ENCODE measurements around the gene UST. TPM values are rescaled to one million over a fixed set of nuclear protein-coding genes. Genes with fewer than 3 reads are reported as not detected.

Gene UST
- total and polyA plus RNA-seq, 2 of the 8 experiments (the other 6 are each of a cell fraction or from before 2014, with no cell fraction given), result 13.5 to 34.5 TPM

DNA sequence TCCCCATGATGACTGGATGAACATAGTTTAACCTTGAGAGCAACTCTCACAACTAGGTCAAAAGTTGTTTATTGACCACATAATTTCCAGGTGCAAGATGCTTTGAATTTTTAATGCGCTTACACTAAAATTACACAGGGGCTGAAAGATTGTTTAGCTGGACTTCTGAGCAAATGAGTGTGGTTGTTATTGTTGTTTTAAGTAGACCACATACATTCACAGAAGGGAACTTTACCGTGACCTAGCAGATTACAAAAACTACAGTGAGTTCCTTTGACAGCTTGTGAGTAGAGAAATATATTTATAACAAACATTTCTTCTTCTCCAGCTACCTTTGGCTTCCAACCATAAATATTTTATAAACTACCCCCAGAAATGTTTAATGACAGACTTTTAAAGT lies 178.9 kb downstream of the UST start:
- H3K79me1 ChIP-seq (ENCODE audit: low read depth, low read length), result peaks cover 2% of the 10 kb centered on the region; the same call in 1 of the 2 replicates
- H3K36me3 ChIP-seq (ENCODE audit: control insufficient read depth in 2 of 4, insufficient read depth in 4 of 4, low read length in 3 of 4), result no peaks in the 10 kb centered on the region; a peak in 1 of 8 replicates
- ChIA-PET POLR2A (ENCODE audit: partially characterized antibody) (no interaction called here), CTCF (ENCODE audit: partially characterized antibody) (interaction anchor here (0.7 to 1.4 kb wide), 4 partner anchors 21 to 348 kb away, joined by 3 to 4 read pairs (median 3); no protein-coding TSS in a partner anchor)
- H3K4me3 ChIP-seq (ENCODE audit: extremely low read depth in 1 of 4, insufficient read depth in 2 of 4, low read depth in 3 of 4, low read length in 4 of 4), result no peak overlapping the region
- no peak overlapping the region for H2AFZ ChIP-seq (ENCODE audit: low read length)
- no peak overlapping the region for H2BK20ac ChIP-seq (ENCODE audit: low read length)
- no peak overlapping the region for H4K91ac ChIP-seq (replicated peaks; ENCODE audit: insufficient read length, low read length)
- no peak overlapping the region for H4K5ac ChIP-seq (ENCODE audit: insufficient read length, low read depth, low read length)
- H2BK120ac ChIP-seq (replicated peaks; ENCODE audit: low read depth, low read length), result no peak overlapping the region
- H3K4me2 ChIP-seq (ENCODE audit: insufficient read depth in 1 of 2, low read depth in 2 of 2, low read length in 2 of 2), result no peak overlapping the region
- FAIRE-seq, result no peak
- H4K20me1 ChIP-seq (replicated peaks in 1 of 2; ENCODE audit: control insufficient read depth in 1 of 2, insufficient read depth in 2 of 2, low read length in 2 of 2), result no peaks in the 10 kb centered on the region
- H3K56ac ChIP-seq (replicated peaks; ENCODE audit: insufficient read length, low read depth, low read length), result no peak overlapping the region
- H3K27ac ChIP-seq (ENCODE audit: low read depth, low read length), result no peak overlapping the region
- no peaks in the 10 kb centered on the region for H3K27me3 ChIP-seq (replicated peaks in 1 of 4; ENCODE audit: control insufficient read depth in 3 of 4, extremely low read depth in 1 of 4, insufficient read depth in 3 of 4, low read length in 3 of 4)
- H4K8ac ChIP-seq (ENCODE audit: extremely low read depth, insufficient read depth, low read length), result no peak overlapping the region
- H3K23me2 ChIP-seq (ENCODE audit: low read depth, low read length), result no peaks in the 10 kb centered on the region
- no peak overlapping the region for H3K14ac ChIP-seq (ENCODE audit: insufficient read length)
- no peak overlapping the region for H2BK12ac ChIP-seq (ENCODE audit: low read depth, low read length)
- H2BK5ac ChIP-seq (ENCODE audit: low read depth, low read length), result no peak overlapping the region
- peaks cover 0 to 32% of the 10 kb centered on the region in 2 experiments; a peak in 1 of 4 replicates for H3K79me2 ChIP-seq (ENCODE audit: control insufficient read depth in 1 of 2, insufficient read depth in 2 of 2, low read length in 2 of 2)
- H2AK5ac ChIP-seq (ENCODE audit: low read depth, low read length), result no peak overlapping the region
- H3K4me1 ChIP-seq (replicated peaks in 1 of 4; ENCODE audit: control insufficient read depth in 3 of 4, insufficient read depth in 4 of 4, low read length in 3 of 4), result peaks cover 3 to 13% (median 11%) of the 10 kb centered on the region in 4 experiments
- no peak overlapping the region for H2BK15ac ChIP-seq (ENCODE audit: low read length)
- no peak overlapping the region for H3K9ac ChIP-seq (replicated peaks in 1 of 4; ENCODE audit: extremely low read depth in 1 of 4, low read depth in 3 of 4, low read length in 3 of 4)
- H3K9me3 ChIP-seq (ENCODE audit: insufficient read depth in 2 of 2, low read depth in 1 of 2, low read length in 1 of 2), result no peaks in the 10 kb centered on the region
- 91% methylated on average over 2 of the region's 2 CpGs; no CpG with 5 or more reads in 1 of the 2 experiments for WGBS, 2 experiments (ENCODE audit: extremely low coverage in 1 of 2, insufficient coverage in 1 of 2, insufficient read length in 1 of 2, insufficient replicate concordance in 2 of 2, low coverage in 1 of 2, low lambda C conversion rate in 2 of 2, missing lambda C conversion rate in 1 of 2)
- no peak overlapping the region for H3K4ac ChIP-seq (replicated peaks; ENCODE audit: insufficient read length, low read depth, low read length)
- no peak for DNase-seq (ENCODE audit: low read depth in 1 of 2, low spot score in 2 of 2)
- H3K18ac ChIP-seq (ENCODE audit: extremely low read depth, low read length), result no peak overlapping the region
- H3K23ac ChIP-seq (ENCODE audit: insufficient read length), result no peak overlapping the region
- TF ChIP-seq GTF2F1 (IDR thresholded peaks at IDR 0.05; ENCODE audit: borderline replicate concordance, low read depth, low read length) (no peak), CHD1 (IDR thresholded peaks at IDR 0.05; ENCODE audit: low read depth, low read length) (no peak), CTBP2 (IDR thresholded peaks at IDR 0.05; ENCODE audit: borderline replicate concordance, insufficient read depth, insufficient read length, low read length) (no peak), SIX5 (IDR thresholded peaks at IDR 0.05; ENCODE audit: low read depth, low read length) (no peak), SAP30 (IDR thresholded peaks at IDR 0.05; ENCODE audit: insufficient read depth, insufficient replicate concordance, low read length) (no peak), RBBP5 (IDR thresholded peaks at IDR 0.05; ENCODE audit: borderline replicate concordance, low read depth, low read length) (no peak), CEBPB (IDR thresholded peaks at IDR 0.05; ENCODE audit: low read depth, low read length) (no peak), RXRA (IDR thresholded peaks at IDR 0.05; ENCODE audit: insufficient read depth, low read depth, low read length) (no peak), BACH1 (IDR thresholded peaks at IDR 0.05; ENCODE audit: low read length) (no peak), POLR2AphosphoS5 (IDR thresholded peaks at IDR 0.05; ENCODE audit: low read depth, low read length) (no peak)
- TF ChIP-seq, protein P1, sequence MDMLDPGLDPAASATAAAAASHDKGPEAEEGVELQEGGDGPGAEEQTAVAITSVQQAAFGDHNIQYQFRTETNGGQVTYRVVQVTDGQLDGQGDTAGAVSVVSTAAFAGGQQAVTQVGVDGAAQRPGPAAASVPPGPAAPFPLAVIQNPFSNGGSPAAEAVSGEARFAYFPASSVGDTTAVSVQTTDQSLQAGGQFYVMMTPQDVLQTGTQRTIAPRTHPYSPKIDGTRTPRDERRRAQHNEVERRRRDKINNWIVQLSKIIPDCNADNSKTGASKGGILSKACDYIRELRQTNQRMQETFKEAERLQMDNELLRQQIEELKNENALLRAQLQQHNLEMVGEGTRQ (IDR thresholded peaks at IDR 0.05; ENCODE audit: low read length), result no peak

Data from H1 (cell line).